GM18499 (cell line): ENCODE results near the gene ADAR.

ENCODE experiments used
- ATAC-seq: cut with Tn5 transposase; IDR thresholded peaks from one replicate; pipeline ENCODE4 v1.9.1; 2021; ENCODE audit warnings: moderate number of reproducible peaks; ENCODE audit not compliant: insufficient read depth, unreplicated experiment

ADAR gene

DNA sequence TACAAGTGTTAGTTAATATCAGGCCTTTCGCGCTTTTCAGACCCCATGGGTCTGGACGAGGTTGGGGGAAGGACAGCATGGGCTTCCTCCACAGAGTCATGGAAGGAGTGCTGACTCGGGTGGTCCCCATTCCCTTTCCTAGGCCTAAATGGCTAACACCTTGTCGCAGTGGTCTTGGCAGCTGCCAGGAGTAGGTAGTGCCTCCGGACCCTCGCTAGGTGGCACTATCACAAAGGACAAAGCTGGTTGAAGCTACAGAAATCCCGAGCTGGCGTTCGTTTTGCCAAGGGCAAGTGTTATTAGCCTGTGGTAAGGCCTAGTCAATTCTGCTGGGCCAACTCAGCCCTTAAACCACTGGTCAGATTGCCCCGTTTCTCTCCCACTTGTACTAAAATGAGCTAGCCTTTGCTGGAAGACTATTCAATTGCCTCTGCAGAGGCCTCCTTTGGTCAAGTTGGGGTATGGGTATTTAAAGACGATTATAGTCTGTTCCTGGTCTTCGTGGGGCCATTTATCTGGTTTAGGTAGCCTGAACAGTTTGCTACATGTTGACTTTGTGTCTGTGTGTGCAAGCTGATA is 48.4 kb downstream of the ADAR start:
- ATAC-seq, result peak; percentile 41

DNA sequence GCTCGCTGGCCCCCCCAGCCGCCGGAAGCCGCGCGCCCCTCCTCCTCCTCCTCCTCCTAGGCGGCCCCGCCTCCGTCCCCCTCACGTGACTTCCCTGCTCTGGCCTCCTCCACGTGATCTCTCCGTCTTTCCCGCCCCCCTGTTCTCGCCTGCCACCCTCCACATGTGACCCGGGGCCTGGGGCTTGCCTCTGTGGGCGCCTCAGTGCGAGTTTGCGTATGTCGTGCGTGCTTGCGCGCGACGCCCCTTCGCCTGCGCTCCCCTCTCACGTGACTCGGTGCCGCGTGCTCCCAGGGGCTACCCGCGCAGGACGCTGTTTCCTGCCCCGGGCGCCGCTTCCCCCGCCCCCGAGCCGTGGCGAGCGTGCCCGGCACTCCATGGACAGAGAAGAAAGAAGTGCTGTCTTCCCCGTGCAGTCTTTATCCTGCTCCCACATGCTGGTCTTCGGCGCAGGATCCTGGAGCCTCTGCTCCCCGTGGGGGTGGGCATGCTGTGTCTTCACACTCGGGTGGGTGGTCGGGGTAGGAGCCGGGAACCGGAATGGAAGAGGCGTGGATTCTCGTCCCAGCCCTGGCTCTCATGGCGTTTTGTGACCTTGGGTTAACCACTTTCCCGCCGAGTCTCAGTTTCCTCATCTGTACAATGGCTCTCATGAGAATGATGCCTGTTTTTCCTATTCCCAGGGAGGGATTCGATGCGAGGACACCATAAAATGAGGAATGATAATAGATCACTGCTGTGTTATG is 49.1 kb downstream of the ADAR start:
- ATAC-seq, result peak; percentile 61

GRCh38 chr1:154557939-154558719 is 49.9 kb downstream of the ADAR start, which contains the start of gene UBE2Q1:
Gene UBE2Q1 (minus strand): TSS chr1:154558662. CDS start chr1:154558553, 109 bp downstream.
- no peak for ATAC-seq

DNA sequence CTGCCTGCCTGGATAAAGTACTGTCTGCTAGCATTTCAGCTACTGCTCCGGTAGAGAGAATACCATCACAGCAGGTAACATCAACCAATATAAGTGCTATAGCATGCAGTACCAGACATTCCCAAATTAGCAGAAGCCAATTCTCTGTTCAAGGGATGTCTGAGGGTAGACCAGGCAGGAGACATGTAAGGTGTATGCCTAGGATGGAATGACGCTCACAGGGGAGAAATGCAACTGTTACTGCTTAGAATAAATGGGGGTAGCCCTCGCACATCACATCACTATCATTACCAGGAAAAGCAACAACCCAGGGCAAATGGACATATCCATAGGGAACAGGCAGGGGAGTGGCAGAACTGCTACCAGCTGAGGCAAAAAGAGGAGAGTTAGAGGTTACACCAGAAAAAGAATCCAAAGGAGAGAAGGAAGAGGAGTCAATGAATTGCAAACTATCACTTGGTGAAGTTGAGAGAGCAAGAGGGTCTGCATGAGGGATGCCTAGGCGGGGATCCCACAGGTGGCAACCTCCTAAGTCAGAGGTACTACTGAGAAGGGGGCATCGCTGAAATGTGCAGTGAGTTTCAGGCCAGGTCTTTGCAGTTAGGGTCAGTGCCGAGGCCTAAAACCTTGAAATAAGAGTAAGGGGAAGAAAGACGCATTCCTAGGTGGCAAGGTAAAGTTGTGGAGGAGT is 50.6 kb downstream of the ADAR start:
- ATAC-seq, result no peak

DNA sequence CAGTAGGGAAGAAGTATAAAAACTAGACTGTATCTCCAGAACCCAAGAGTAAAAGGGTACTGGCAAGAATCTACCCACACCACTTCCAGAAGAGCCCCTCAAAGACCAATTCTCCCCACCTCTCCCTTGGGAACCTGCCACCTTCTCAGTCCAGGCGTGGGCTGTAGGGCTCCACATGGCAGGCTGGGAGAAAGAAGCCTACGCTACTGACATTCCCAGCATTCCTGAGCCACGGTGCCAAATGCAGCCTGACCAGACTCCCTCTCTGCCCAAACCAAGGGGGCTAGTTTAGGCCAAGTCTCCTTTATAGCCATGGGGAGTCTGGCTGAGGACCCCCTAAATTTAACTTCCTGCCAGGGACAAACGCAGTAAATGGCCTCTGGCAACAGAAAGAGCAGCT is 51.6 kb downstream of the ADAR start:
- no peak for ATAC-seq

DNA sequence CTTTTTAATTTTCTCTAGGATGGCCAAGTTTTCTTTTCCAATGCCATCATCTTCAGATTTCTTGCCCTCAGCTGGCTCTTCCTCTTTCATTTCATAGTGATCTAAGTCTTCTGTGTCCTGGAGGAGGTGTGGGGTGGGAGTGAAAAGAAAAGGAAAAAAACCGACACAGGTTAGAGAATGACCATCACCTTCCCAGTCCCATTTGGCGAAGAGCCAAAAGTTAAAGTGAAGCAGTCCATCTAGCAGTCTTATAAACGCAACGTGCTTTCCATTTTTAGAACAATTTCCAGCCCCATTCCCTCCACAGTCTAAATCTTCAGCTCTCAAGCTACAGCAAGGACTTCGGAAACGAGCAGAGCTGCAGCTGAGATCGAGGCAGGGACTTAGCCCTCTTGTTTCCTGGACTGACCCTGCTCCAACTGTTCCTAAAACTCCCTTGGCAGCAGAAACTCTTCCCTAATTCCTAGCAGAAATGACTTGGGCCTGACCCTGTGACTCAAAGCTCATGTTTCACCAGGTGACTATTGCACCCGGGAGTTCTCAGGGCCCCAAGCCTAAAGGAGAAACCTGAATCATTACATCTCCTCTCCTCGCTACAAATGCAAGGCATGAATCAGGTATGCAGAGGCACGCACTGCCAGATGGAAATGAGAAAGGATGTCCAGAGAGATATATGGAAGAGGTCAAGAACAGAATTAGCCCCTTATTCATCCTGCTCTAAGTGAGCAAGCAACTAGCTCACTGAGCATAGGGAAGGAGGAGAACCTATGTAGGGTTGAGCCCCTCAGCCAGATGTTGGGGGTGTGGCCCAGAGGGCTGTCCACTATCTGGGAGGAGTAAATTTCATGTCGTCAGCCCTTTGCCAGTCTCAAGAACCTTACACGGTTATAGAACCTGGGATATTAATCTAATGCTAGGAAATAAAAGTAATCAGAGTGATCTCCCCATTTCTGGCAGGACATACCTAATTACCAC is 54.6 kb downstream of the ADAR start:
- no peak for ATAC-seq

DNA sequence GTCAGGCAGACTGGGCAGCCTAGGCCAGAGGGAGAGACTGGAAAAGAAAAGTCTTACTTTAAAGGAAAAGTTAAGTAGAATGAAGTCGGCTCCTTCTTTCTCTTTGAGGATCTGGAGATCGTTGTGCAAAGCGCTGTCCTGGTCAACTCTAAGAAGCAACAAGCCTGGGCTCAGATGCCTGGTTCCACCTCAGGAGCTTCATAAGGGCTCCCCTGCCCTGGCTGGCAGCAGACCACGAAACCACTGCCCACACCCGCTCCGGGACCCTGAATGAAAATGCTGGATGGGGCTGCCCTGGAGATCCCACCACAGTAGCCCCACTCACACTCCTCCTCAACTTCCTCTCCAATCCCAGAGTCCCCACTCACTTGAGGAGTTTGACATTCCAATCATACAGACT is 56.0 kb downstream of the ADAR start:
- no peak for ATAC-seq

DNA sequence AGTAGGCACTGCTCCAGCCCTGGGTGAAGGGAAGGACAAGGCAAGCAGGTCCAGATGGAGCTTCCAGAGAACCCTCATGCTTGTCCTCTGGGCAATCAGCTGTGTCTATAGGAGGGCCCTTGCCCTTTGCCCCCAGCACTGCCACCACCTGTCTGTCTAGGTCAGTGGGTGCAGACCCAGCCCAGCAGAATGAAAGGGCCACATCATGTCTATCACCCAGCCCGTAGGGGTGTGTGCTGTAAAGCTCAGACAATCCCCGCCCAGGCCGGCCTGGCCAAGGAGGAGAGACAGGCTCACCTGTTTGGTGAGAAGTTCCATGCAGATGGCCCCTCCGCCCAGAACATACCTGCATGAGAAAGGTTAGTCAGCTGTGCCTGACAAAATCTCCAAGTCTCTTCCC is 56.5 kb downstream of the ADAR start:
- no peak for ATAC-seq

DNA sequence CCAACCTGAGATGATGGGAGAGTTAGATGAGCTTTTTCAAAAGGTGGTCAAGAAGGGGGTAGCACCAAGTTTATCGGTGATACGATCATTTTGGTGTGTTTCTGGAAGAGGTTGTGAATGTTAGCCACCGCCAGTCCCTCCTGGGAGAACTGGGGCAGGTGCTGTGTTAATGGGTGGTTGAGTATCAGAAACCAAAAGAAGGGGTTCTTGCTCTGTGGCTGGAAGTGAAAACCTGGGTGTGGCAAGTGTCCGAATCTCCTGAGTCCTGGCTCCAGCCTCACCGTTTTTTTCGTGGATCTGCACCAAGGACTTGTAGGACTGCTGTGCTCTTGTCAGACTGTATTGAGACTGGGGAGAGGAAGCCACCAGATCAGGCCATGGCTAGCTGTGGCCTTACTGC is 57.3 kb downstream of the ADAR start:
- no peak for ATAC-seq

- ATAC-seq, result no peak
Measured at GRCh38 chr1:154550070-154550469, 57.9 kb downstream of the ADAR start.

DNA sequence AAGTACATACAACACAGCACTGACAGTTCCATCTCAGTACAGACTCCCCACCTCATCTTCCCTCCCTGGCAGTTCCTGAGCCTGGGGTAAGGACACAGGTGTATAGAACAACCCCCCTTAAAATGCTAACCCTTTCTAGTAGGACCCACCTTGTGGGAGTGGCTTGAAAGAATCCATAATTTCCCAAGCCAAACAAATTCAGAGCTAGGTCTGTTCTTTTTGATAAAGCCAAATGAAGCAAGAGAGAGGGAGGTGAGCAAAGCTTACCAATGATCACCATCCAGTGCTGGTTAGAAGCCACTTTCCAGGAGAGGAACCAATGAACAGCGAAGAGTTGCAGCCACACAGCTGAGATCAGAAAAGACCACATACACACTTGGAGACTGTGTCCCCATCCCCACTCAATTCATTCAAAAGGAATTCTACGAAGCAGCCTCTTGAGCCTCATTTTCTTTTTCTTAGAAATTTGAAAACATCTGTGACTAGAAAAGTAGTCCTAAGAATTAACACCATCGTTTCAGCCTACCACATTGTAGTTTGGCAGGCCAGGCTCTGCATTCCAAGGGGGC is 58.7 kb downstream of the ADAR start:
- ATAC-seq, result no peak

- ATAC-seq, result no peak
Measured at GRCh38 chr1:154548028-154548427, 60.0 kb downstream of the ADAR start.

DNA sequence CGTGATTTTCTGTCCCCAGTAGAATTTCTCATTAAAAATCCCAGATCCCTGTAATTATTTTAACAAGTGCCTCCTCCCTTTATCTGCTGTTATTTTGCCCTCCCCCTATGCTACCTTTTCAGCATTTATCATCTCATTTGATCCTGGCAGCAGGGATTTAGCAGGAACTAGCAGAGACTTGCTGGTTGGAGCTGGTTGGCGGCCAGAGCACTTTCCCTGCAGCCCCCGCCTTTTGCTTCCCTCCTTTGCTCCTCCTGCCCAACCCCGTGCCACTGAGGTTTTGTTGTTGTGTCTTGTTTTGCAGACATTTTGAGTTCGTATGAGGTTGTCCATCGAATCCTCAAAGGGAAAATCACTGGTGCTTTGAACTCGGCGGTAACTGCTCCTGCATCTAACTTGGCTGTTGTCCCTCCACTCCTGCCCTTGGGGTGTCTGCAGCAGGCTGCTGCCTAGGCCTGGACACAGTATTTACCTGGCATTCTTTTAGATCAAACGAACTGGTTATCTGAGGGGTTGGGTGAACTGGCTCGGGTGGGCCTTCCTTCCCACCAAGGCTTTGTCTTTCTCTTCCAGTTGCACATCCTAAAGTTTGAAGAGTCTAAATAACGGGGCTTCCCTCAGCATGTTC is 60.8 kb downstream of the ADAR start:
- ATAC-seq, result no peak

- no peak for ATAC-seq
Measured at GRCh38 chr1:154546264-154547063, 61.5 kb downstream of the ADAR start.

GRCh38 chr1:154541231-154541630 is 66.8 kb downstream of the ADAR start:
- ATAC-seq, result no peak

DNA sequence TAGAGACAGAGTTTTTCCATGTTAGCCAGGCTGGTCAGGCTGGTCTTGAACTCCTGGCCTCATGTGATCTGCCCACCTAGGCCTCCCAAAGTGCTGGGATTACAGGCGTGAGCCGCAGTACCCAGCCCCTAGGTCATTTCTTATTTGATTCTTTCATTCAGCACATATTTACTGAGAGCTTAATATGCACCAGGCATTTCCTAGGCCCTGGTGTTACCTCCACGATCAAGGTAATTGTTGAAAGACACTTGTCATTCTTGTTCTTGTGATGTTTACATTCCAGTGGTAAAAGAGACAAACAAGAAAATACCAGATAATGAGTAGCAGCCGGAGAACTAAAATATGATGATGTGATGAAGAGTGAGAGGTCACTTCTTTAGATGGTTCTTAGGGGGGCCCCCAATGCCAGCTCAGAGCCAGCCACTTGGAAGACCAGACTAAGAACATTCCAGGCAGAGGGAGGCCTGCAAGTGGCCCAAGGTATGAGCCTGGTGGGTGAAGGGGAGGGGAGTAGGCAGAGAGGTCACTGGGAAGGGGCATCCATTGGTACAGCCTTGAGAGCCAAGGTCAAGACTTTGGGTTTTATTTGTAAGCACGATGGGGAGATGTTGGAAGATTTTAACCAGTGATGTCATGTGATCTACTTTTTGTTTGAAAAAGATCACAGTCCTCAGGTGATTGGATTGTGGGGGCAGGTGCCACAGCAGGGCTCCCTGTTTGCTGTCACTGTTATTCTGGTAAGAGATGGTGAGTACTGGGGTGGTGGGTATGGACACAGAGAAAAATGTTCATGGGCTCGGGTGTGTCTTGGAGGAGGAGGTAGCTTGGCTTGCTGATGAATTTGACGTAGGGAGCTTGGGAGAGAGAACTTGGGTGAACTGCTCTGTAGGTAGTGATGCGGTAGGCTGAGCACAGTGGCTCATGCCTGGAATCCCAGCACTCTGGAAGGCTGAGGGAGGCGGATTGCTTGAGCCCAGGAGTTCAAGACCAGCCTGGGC is 68.2 kb downstream of the ADAR start:
- ATAC-seq, result no peak

GRCh38 chr1:154536570-154536969 is 71.4 kb downstream of the ADAR start:
- no peak for ATAC-seq
